ENCODE measurements around the gene OR51E2. TPM values are rescaled to one million over a fixed set of nuclear protein-coding genes. Genes with fewer than 3 reads are reported as not detected.

Gene OR51E2
- total and polyA plus RNA-seq, 2 experiments from 2014 or later: not detected

DNA sequence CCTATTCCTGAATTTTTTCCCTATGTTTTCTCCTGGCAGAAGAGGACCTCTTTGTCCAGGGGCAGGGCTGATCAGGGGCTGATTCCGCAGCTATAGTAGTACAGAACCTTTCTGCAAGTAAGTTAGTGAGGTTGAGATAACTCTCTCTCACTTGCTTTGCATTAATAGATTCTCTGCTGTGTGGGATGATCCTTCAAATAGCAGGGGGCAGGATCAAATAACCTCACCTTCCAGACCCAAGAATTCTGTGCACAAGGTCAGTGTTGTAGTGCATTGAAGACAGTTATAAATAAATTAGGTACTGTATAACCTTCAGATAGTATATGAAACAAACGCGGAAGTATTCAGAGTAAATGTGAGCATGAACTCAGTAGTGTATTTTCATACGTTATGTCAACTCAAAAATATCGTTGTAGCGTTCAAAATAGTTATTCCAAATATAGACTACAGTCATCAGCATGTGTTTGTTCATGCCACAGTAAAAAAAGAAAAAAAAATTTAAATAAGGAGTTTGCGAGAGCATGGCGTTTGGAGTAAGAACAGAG, 7.2 kb upstream of the OR51E2 start:
- H3K4me2 ChIP-seq: peak overlapping the region; percentile 64
- Mint-ChIP-seq H3K9me3 (no peaks in the 10 kb centered on the region), H3K4me3 (peak overlapping the region; percentile 50), H3K4me1 (peaks cover 25% of the 10 kb centered on the region; the same call in 2 of the 3 replicates), H3K36me3 (ENCODE audit: low read depth) (no peaks in the 10 kb centered on the region), H3K27ac (peak overlapping the region; percentile 80), H3K27me3 (ENCODE audit: insufficient read depth, low read depth, poor library complexity) (no peaks in the 10 kb centered on the region)
- H3K27me3 ChIP-seq (ENCODE audit: insufficient read depth): no peaks in the 10 kb centered on the region
- no peaks in the 10 kb centered on the region for H4K20me1 ChIP-seq (replicated peaks; ENCODE audit: insufficient read depth)
- no peaks in the 10 kb centered on the region for H3K9me2 ChIP-seq (ENCODE audit: insufficient read depth)
- H2AFZ ChIP-seq: peak overlapping the region; percentile 88
- no peak for DNase-seq (ENCODE audit: low spot score)
- H3K4me3 ChIP-seq: peak overlapping the region; percentile 26; the same call in 1 of the 2 replicates
- H3K4me1 ChIP-seq (ENCODE audit: insufficient read depth): peaks cover 17% of the 10 kb centered on the region
- TF ChIP-seq POLR2AphosphoS5 (IDR thresholded peaks at IDR 0.05; ENCODE audit: low read depth) (no peak), CREB1 (CRISPR knock-in tag; IDR thresholded peaks at IDR 0.05; ENCODE audit: low read depth) (no peak), NANOG (IDR thresholded peaks at IDR 0.05; ENCODE audit: borderline replicate concordance) (no peak), STAT1 (IDR thresholded peaks at IDR 0.05; ENCODE audit: unreplicated experiment) (no peak)
- TF ChIP-seq, protein P1, sequence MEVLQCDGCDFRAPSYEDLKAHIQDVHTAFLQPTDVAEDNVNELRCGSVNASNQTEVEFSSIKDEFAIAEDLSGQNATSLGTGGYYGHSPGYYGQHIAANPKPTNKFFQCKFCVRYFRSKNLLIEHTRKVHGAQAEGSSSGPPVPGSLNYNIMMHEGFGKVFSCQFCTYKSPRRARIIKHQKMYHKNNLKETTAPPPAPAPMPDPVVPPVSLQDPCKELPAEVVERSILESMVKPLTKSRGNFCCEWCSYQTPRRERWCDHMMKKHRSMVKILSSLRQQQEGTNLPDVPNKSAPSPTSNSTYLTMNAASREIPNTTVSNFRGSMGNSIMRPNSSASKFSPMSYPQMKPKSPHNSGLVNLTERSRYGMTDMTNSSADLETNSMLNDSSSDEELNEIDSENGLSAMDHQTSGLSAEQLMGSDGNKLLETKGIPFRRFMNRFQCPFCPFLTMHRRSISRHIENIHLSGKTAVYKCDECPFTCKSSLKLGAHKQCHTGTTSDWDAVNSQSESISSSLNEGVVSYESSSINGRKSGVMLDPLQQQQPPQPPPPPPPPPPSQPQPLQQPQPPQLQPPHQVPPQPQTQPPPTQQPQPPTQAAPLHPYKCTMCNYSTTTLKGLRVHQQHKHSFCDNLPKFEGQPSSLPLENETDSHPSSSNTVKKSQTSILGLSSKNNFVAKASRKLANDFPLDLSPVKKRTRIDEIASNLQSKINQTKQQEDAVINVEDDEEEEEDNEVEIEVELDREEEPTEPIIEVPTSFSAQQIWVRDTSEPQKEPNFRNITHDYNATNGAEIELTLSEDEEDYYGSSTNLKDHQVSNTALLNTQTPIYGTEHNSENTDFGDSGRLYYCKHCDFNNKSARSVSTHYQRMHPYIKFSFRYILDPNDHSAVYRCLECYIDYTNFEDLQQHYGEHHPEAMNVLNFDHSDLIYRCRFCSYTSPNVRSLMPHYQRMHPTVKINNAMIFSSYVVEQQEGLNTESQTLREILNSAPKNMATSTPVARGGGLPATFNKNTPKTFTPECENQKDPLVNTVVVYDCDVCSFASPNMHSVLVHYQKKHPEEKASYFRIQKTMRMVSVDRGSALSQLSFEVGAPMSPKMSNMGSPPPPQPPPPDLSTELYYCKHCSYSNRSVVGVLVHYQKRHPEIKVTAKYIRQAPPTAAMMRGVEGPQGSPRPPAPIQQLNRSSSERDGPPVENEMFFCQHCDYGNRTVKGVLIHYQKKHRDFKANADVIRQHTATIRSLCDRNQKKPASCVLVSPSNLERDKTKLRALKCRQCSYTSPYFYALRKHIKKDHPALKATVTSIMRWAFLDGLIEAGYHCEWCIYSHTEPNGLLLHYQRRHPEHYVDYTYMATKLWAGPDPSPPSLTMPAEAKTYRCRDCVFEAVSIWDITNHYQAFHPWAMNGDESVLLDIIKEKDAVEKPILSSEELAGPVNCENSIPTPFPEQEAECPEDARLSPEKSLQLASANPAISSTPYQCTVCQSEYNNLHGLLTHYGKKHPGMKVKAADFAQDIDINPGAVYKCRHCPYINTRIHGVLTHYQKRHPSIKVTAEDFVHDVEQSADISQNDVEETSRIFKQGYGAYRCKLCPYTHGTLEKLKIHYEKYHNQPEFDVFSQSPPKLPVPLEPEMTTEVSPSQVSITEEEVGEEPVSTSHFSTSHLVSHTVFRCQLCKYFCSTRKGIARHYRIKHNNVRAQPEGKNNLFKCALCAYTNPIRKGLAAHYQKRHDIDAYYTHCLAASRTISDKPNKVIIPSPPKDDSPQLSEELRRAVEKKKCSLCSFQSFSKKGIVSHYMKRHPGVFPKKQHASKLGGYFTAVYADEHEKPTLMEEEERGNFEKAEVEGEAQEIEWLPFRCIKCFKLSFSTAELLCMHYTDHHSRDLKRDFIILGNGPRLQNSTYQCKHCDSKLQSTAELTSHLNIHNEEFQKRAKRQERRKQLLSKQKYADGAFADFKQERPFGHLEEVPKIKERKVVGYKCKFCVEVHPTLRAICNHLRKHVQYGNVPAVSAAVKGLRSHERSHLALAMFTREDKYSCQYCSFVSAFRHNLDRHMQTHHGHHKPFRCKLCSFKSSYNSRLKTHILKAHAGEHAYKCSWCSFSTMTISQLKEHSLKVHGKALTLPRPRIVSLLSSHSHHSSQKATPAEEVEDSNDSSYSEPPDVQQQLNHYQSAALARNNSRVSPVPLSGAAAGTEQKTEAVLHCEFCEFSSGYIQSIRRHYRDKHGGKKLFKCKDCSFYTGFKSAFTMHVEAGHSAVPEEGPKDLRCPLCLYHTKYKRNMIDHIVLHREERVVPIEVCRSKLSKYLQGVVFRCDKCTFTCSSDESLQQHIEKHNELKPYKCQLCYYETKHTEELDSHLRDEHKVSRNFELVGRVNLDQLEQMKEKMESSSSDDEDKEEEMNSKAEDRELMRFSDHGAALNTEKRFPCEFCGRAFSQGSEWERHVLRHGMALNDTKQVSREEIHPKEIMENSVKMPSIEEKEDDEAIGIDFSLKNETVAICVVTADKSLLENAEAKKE (CRISPR knock-in tag; IDR thresholded peaks at IDR 0.05): 0 out of 2 replicates have a peak, but pooled peaks have one; percentile 28
- H3F3A ChIP-seq (replicated peaks; ENCODE audit: low read depth): no peaks in the 10 kb centered on the region
- peak overlapping the region; percentile 67 for H3K27ac ChIP-seq (ENCODE audit: low read depth)
- no peaks in the 10 kb centered on the region for H3K36me3 ChIP-seq (ENCODE audit: insufficient read depth)
- H3K79me2 ChIP-seq (replicated peaks; ENCODE audit: insufficient read depth): no peaks in the 10 kb centered on the region
- ATAC-seq: peak; percentile 75

Measured in GM23338 (cell line).